DOHH2 (cell line): ENCODE measurements around the gene TPST1.

Source experiments
- CTCF ChIP-seq: fragments of 200-600 bp; sonication (generic); IDR thresholded peaks from one replicate; pipeline ENCODE4 v1.5.1; 2014; ENCODE audit warnings: antibody characterized with exemption, mild to moderate bottlenecking, low read depth, low read length; ENCODE audit not compliant: poor library complexity, severe bottlenecking
- EZH2phosphoT487 ChIP-seq: fragments of 200-600 bp; sonication (generic); IDR thresholded peaks from 2 replicates; pipeline ENCODE4 v1.6.1; 2017; ENCODE audit warnings: borderline replicate concordance, mild to moderate bottlenecking, antibody characterized with exemption, low read length, moderate library complexity, mixed read lengths

- no peak for TF ChIP-seq CTCF
- TF ChIP-seq EZH2phosphoT487 = no peak
Observed at GRCh38 chr7:66164356-66164755, 40.8 kb upstream of the TPST1 start.
